Keratinocyte (primary cell): ENCODE results near the gene MAGI3. TPM values are rescaled to one million over a fixed set of nuclear protein-coding genes. Genes with fewer than 3 reads are reported as not detected.

Experiments
- DNase-seq: peaks from one replicate; pipeline ENCODE4 v3.0.0-alpha.2; 2011; ENCODE audit warnings: low read depth, missing footprints, low spot score
- FAIRE-seq: peaks from 2 replicates; lab custom pipeline; 2011; peaks lifted over from hg19 to GRCh38; lab: Jason Lieb, UNC
- H2AFZ ChIP-seq: 2 replicates; pipeline ENCODE4 v1.6.0; 2012; ENCODE audit warnings: low read length, control low read depth, inconsistent platforms; ENCODE audit not compliant: control insufficient read depth
- H3K27ac ChIP-seq: 2 replicates; pipeline ENCODE4 v1.5.1; 2011; ENCODE audit warnings: low read length; ENCODE audit not compliant: control insufficient read depth, insufficient read depth
- H3K27me3 ChIP-seq: 3 replicates; pipeline ENCODE4 v1.6.0; 2011; ENCODE audit warnings: low read length; ENCODE audit not compliant: control insufficient read depth, insufficient read depth; ENCODE audit errors: extremely low read depth
- H3K36me3 ChIP-seq, 2 experiments: 2 replicates in 1 of 2; 3 replicates in 1 of 2; pipeline ENCODE4 v1.5.1; 2011; ENCODE audit warnings: low read length in 2 of 2, mild to moderate bottlenecking in 1 of 2; ENCODE audit not compliant: control insufficient read depth in 2 of 2, insufficient read depth in 2 of 2; ENCODE audit errors: extremely low read depth in 1 of 2
- H3K4me1 ChIP-seq: 3 replicates; pipeline ENCODE4 v1.5.1; 2011; ENCODE audit warnings: low read length; ENCODE audit not compliant: control insufficient read depth, insufficient read depth; ENCODE audit errors: extremely low read depth
- H3K4me2 ChIP-seq: 3 replicates; pipeline ENCODE4 v1.6.0; 2011; ENCODE audit warnings: low read depth, low read length; ENCODE audit not compliant: control insufficient read depth, insufficient read depth; ENCODE audit errors: extremely low read depth
- H3K4me3 ChIP-seq, 3 experiments: fragments of 200-600 bp in 1 of 3; sonication (generic) in 1 of 3; 2 replicates in 2 of 3; 3 replicates in 1 of 3; pipeline ENCODE4 v1.5.1; 2011 to 2016; ENCODE audit warnings: low read length in 3 of 3, mild to moderate bottlenecking in 3 of 3, control low read depth in 2 of 3, inconsistent platforms in 1 of 3, low read depth in 1 of 3, mixed read lengths in 1 of 3, mixed run types in 1 of 3, moderate library complexity in 1 of 3; ENCODE audit not compliant: control insufficient read depth in 2 of 3, insufficient read depth in 2 of 3; ENCODE audit errors: extremely low read depth in 1 of 3
- H3K79me2 ChIP-seq: 2 replicates; pipeline ENCODE4 v1.6.0; 2012; ENCODE audit warnings: low read length; ENCODE audit not compliant: control insufficient read depth, insufficient read depth
- H3K9ac ChIP-seq: 3 replicates; pipeline ENCODE4 v1.6.0; 2011; ENCODE audit warnings: low read length; ENCODE audit not compliant: control insufficient read depth, insufficient read depth; ENCODE audit errors: extremely low read depth
- H3K9me1 ChIP-seq: 3 replicates; pipeline ENCODE4 v1.6.0; 2011; ENCODE audit warnings: low read length; ENCODE audit not compliant: control insufficient read depth, insufficient read depth; ENCODE audit errors: extremely low read depth
- H3K9me3 ChIP-seq: 2 replicates; pipeline ENCODE4 v1.5.1; 2012; ENCODE audit warnings: low read depth, low read length; ENCODE audit not compliant: control insufficient read depth
- H4K20me1 ChIP-seq: 3 replicates; pipeline ENCODE4 v1.6.0; 2011; ENCODE audit warnings: low read length; ENCODE audit not compliant: control insufficient read depth, insufficient read depth; ENCODE audit errors: extremely low read depth
- CTCF ChIP-seq, 3 experiments: IDR thresholded peaks in 1 of 3; conservative IDR thresholded peaks in 1 of 3; optimal IDR thresholded peaks in 1 of 3; 2 replicates in 2 of 3; 3 replicates in 1 of 3; pipeline versions ENCODE3 to v1.5.1; 2011; ENCODE audit warnings: low read length in 3 of 3, mild to moderate bottlenecking in 3 of 3, moderate library complexity in 2 of 3, control low read depth in 1 of 3, inconsistent platforms in 1 of 3; ENCODE audit not compliant: insufficient read depth in 2 of 3; ENCODE audit errors: extremely low read depth in 1 of 3
- EZH2 ChIP-seq: IDR thresholded peaks from one replicate; pipeline ENCODE4 v1.6.1; 2012; ENCODE audit warnings: inconsistent platforms, mild to moderate bottlenecking, low read length, moderate library complexity
- dilution Hi-C: fragments of 300-500 bp; cut with MboI; formaldehyde crosslinking; loops from one replicate; pipeline ENCODE4 v1.7.0; 2020; ENCODE audit warnings: low sequenced_read_pairs; ENCODE audit not compliant: extremely low pct_ligation_motif_present
- polyA plus RNA-seq, 5 experiments: library from polyadenylated mRNA; depleted of rRNA in 3 of 5; stranded (reverse) in 3 of 5; stranded (forward) in 1 of 5; unstranded in 1 of 5; fragments of >200 nt; gene quantifications; 1 replicate in 1 of 5; 2 replicates in 3 of 5; 3 replicates in 1 of 5; pipeline versions ENCODE4 v1.2.1 to v1.2.3, GENCODE V29; 2011 to 2012; ENCODE audit warnings: missing spikeins in 2 of 5, low read depth in 1 of 5, low replicate concordance in 1 of 5

Gene MAGI3
- polyA plus RNA-seq, 1 donor (not counting 4 experiments of a cell fraction or from before 2014, with no cell fraction given) = 3.2 TPM

DNA sequence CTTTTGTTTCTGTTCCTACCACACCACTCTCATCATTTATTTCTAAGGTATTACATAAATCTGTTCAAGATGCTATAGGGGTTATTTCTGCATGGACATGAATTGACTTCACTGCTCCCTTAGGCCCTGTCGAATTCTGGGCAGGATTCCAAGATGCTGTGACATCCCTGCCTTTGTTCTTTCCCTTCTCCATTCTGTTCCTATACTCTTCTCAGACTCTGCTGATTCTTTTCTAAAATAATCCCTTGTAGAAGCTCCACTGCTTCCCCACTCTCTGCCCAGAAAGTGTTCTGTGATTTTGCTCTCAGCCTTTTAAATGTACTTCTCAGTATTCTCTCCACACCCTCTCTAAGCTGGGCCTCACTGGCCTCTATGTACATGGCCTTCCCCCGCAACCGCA is 269.8 kb downstream of the MAGI3 start:
- dilution Hi-C loops = no loop called here
- Histone ChIP-seq H2AFZ (no peak overlapping the region), H3K27ac (no peak overlapping the region), H3K4me3 (no peak overlapping the region), H3K79me2 (no peaks in the 10 kb centered on the region), H3K36me3 (no peaks in the 10 kb centered on the region), H3K27me3 (no peaks in the 10 kb centered on the region), H4K20me1 (no peaks in the 10 kb centered on the region), H3K4me2 (no peak overlapping the region), H3K9me3 (no peaks in the 10 kb centered on the region), H3K4me1 (peaks cover 20% of the 10 kb centered on the region), H3K9ac (no peak overlapping the region), H3K9me1 (no peaks in the 10 kb centered on the region)
- no peak for FAIRE-seq
- TF ChIP-seq CTCF (optimal IDR thresholded peaks at IDR 0.05 in 1 of 3, IDR thresholded peaks at IDR 0.05 in 1 of 3, conservative IDR thresholded peaks at IDR 0.05 in 1 of 3; ENCODE audit: extremely low read depth in 1 of 3, insufficient read depth in 2 of 3, low read length in 3 of 3) (no peak), EZH2 (no peak)
- no peak for DNase-seq

- Histone ChIP-seq H2AFZ (no peak overlapping the region), H3K9me3 (no peaks in the 10 kb centered on the region), H3K79me2 (no peaks in the 10 kb centered on the region), H3K4me2 (no peak overlapping the region), H3K36me3 (no peaks in the 10 kb centered on the region), H3K4me1 (peaks cover 20% of the 10 kb centered on the region), H3K9ac (no peak overlapping the region), H3K27ac (no peak overlapping the region), H3K27me3 (no peaks in the 10 kb centered on the region), H4K20me1 (no peaks in the 10 kb centered on the region), H3K9me1 (no peaks in the 10 kb centered on the region), H3K4me3 (no peak overlapping the region)
- DNase-seq (no peak), FAIRE-seq (no peak)
- no peak for TF ChIP-seq EZH2
- TF ChIP-seq CTCF (optimal IDR thresholded peaks at IDR 0.05 in 1 of 3, IDR thresholded peaks at IDR 0.05 in 1 of 3, conservative IDR thresholded peaks at IDR 0.05 in 1 of 3; ENCODE audit: extremely low read depth in 1 of 3, insufficient read depth in 2 of 3, low read length in 3 of 3) = no peak
- dilution Hi-C loops = no loop called here
These were observed 271.8 kb downstream of the MAGI3 start for GRCh38 chr1:113662101-113662500.
